ENCODE data around the gene PACSIN3. TPM values are rescaled to one million over a fixed set of nuclear protein-coding genes. Genes with fewer than 3 reads are reported as not detected.

PACSIN3 gene
- total RNA-seq, 2 donors from 2014 or later = 4.6 to 10.2 TPM

DNA sequence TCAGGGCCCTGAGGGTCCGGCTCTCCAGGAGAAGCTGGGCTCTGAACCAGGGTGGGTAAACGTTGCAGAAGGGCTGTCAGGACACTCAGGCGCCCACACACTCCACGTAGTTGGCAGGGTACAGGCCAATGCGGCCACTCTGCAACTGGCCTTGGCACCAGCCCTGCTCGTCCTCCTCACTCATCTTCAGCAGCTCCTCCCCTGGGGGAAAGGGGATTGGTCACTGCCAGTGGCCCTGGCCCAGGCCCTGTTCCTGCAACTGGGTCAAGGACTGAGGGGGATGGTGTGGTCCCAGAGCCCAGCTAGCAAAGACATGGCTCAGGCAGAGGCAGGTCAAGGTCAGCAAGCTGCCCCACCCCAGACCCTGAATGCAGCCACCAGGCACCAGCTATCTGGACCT is 8.4 kb downstream of the PACSIN3 start:
- H3K9me3 Mint-ChIP-seq = no peaks in the 10 kb centered on the region
- peaks cover 30% of the 10 kb centered on the region for H3K4me1 Mint-ChIP-seq (ENCODE audit: low read depth)

DNA sequence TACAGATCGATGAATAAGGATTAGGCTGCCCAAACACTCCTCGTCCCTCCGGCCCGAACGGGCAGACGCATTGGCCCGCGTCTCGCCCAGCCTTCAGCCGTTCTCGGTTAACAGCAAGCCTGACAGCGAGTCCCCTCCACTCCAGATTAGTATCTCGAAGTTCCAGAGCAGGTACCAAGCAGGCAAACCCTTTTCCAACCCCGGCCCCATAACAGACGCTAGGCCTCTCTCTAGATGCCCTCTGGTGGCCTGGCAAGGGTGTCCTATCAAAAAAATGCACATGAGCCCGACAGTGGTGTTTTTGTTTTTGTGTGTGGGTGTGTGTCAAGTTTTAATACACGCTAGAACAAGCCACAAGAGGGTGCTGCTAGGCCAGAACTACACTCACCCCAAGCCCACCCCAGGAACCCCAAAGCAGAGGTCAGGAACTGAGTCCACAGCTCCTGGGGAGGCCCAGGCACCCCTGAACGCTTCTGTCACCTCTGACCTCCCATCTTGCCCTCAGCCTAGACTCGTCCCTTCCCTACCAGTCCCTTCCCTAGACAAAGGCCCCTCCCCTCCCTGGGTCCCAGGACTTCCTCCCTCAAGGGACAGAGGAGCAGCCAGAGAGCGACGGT is 8.9 kb downstream of the PACSIN3 start:
- H3K4me3 Mint-ChIP-seq = peak overlapping the region; percentile 97
- no peaks in the 10 kb centered on the region for H3K9me3 Mint-ChIP-seq
- peak overlapping the region; percentile 98 for H3K27ac Mint-ChIP-seq
- no peaks in the 10 kb centered on the region for H3K27me3 Mint-ChIP-seq (ENCODE audit: low read depth)
- peaks cover 34% of the 10 kb centered on the region for H3K4me1 Mint-ChIP-seq (ENCODE audit: low read depth)
- DNase-seq (peak; percentile 76 to 82), ATAC-seq (replicated peaks in 1 of 2) (peak; percentile 68 to 70)
- peaks cover 2 to 3% of the 10 kb centered on the region in 2 donors for H3K36me3 Mint-ChIP-seq (ENCODE audit: insufficient read depth in 2 of 2)

More for the DNA sequence above, 8.4 kb downstream of the PACSIN3 start:
- DNase-seq (no peak), ATAC-seq (replicated peaks in 1 of 2) (no peak)
- Mint-ChIP-seq H3K27ac (peak overlapping the region; percentile 98), H3K4me3 (peak overlapping the region; percentile 97), H3K36me3 (ENCODE audit: insufficient read depth in 2 of 2) (peaks cover 2 to 3% of the 10 kb centered on the region in 2 donors), H3K27me3 (ENCODE audit: low read depth) (no peaks in the 10 kb centered on the region)

DNA sequence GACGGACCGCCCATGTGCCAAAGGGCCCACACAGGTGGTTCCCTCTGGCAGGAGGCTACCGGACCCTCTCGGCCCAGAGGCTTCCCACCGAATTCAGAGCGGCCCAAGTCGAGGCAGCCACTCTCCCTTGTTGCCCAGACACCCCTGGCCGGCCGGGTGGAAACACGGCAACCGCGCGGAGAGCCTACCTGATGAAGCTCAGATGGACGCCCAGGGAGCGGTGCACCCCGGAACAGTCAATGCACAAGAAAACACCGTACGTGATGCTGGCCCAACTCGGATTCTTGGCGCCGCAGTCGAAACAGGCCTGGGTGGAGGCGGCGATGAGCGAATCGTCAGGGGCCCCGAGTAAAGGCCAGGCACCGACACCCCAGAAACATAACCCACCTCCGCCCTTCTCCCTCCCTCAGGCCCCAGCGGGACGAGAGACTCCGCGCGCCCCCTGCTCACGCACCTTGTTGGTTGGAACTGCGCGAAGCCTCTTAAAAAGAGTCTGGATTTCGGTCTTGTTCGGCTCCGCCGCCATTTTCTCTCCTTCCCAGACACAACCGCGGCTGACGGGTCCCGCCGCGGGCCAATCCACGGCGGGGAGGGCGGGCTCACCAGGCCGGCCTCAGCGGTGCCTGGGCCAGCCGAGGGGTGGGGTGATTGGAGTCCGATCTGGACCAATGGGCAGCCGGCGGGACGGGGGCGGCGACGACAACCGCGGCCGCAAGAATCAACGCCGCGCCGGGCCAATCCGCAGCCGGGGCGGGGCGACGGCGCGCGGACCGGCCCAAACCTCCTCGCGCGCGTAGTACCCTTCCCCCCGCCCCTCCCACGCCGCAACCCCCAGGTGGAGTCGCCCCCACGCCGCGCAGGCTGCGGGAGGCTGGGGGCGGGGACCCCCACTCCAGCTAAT is 9.7 kb downstream of the PACSIN3 start, which contains the start of gene ARFGAP2:
Gene ARFGAP2, minus strand, starts transcription at position 552 of the 901 bp plus-strand sequence. Its CDS starts 26 bp downstream, at position 526.
- H3K36me3 Mint-ChIP-seq (ENCODE audit: insufficient read depth in 2 of 2) = peaks cover 2 to 3% of the 10 kb centered on the region in 2 donors
- ATAC-seq (replicated peaks in 1 of 2) (peak; percentile 94), DNase-seq (peak; percentile 97 to 98)
- H3K27ac Mint-ChIP-seq = peak within 1 kb of the TSS; percentile 98
- no peaks in the 10 kb centered on the region for H3K27me3 Mint-ChIP-seq (ENCODE audit: low read depth)
- peak within 1 kb of the TSS; percentile 97 for H3K4me3 Mint-ChIP-seq
- no peaks in the 10 kb centered on the region for H3K9me3 Mint-ChIP-seq
- H3K4me1 Mint-ChIP-seq (ENCODE audit: low read depth) = peaks cover 41% of the 10 kb centered on the region

DNA sequence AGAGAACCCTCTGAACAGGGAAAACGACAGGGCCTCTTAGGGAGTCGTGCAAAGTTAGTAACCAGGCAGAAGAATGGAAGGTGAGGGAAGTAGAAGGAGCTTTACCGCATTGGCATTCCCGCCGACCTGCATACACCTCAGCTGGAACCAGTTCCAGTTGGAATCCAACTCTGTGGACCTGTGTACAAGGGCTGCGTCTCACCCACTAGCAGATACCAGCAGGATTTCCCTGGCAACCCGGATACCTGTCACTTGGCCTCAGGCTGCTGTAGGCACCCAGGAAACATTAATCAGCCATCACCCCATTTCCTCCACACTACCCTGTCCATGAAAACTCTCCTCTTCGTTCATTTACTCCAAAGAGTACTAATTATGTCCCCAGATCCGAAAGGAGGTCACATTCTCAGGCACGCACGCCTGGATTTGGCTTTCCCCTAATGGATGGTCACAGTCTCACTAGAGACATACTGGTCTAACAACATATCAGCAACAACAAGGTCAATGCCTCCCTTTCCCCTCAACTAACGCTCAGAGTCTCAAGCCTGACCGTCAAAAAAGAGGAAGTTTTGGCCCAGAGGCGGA is 10.4 kb downstream of the PACSIN3 start:
- DNase-seq (no peak), ATAC-seq (replicated peaks in 1 of 2) (no peak)
- no peaks in the 10 kb centered on the region for H3K9me3 Mint-ChIP-seq
- no peaks in the 10 kb centered on the region for H3K27me3 Mint-ChIP-seq (ENCODE audit: low read depth)
- peaks cover 2 to 3% of the 10 kb centered on the region in 2 donors for H3K36me3 Mint-ChIP-seq (ENCODE audit: insufficient read depth in 2 of 2)
- peaks cover 45% of the 10 kb centered on the region for H3K4me1 Mint-ChIP-seq (ENCODE audit: low read depth)
- peak overlapping the region; percentile 97 for H3K4me3 Mint-ChIP-seq
- peak overlapping the region; percentile 88 for H3K27ac Mint-ChIP-seq

DNA sequence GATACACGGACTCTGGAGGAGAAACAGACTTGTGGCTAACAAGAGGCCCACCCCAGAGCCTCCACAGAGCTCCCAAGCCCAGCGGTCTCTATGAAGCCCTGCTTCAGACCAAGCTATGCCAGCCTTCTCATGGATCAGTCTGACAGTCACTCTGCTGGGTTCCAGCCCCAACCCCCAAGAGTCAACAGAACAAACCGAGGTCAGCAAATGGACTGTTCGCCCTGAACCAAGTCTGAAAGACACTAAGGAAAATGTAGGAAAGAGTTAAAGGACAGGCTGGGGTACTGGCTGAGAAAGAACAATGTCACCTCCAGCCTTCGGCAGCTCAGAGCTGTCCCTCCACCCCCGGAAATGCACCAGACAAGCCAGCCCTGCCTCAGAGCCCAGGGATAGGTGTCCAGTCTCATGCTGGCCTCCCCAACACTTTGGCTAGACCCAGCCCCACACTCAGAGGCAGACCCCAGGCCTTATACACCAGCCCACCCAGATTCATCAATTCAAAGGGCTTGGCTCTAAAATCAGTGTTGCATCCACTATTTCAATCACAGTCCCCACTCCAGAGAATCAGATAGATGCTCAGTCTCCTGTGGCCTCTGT is 13.4 kb downstream of the PACSIN3 start:
- H3K4me3 Mint-ChIP-seq = no peak overlapping the region
- ATAC-seq (replicated peaks in 1 of 2) = no peak
- no peaks in the 10 kb centered on the region for H3K9me3 Mint-ChIP-seq
- H3K27ac Mint-ChIP-seq = peak overlapping the region; percentile 40
- H3K27me3 Mint-ChIP-seq (ENCODE audit: low read depth) = no peaks in the 10 kb centered on the region
- peaks cover 38% of the 10 kb centered on the region for H3K4me1 Mint-ChIP-seq (ENCODE audit: low read depth)
- DNase-seq = no peak
- H3K36me3 Mint-ChIP-seq (ENCODE audit: insufficient read depth in 2 of 2) = peaks cover 2 to 3% of the 10 kb centered on the region in 2 donors

DNA sequence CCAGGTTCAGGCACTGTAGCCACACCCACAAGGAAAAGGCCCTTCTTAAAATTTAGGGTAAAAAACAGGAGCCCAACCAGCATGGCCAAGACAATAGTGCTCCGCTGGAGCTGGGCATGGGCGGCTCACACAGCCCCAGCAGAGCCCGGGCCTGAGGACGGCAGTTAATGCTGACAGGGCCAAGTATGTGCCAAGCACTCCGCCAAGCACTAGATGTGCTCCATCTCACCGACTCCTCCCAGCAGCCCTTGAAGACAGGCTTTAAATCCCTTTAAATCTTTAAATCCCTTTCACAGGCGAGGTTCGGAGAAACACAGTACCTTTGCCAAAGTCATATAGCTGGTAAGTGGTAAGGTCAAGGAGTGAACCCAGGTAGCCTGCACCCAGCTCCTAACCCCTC is 14.4 kb downstream of the PACSIN3 start:
- H3K4me1 Mint-ChIP-seq (ENCODE audit: low read depth) = peaks cover 30% of the 10 kb centered on the region

DNA sequence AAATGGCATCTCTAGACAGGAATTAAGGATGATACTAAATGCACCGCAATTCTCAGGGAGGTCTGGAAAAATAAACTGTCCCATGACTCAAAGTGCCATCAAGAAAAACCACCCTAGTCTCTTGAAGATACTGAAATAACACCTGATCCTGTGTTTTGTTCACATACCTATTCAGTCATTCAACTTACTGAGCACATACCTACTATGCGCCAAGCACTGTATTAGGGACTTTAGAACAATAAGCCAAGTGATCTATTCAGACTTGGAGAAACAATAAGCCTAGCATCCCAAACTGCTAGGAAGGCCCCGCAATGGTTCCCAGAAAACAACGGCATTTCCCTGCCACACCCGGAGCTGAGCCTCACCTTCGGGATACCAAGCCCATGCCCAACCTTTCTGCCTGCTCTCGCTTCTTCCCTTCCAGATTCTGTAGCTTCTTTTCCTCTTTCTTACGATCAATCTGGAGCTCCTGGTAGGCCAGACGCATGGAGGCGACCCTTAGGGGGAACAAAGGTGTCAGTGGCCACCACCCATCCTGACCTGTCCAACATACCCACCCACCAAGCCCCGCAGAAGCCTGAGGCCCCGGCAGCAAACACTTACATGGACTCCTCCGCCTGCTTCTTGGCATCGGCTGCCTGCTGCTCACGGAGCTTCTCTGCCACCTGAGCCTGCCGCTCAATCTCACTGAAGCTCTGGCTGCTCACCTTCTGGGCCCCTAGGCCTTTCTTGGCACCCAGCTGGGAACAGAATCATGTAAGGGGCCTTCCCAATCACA is 15.0 kb downstream of the PACSIN3 start:
- H3K9me3 Mint-ChIP-seq = no peaks in the 10 kb centered on the region
- no peak overlapping the region for H3K4me3 Mint-ChIP-seq
- peaks cover 2 to 3% of the 10 kb centered on the region in 2 donors for H3K36me3 Mint-ChIP-seq (ENCODE audit: insufficient read depth in 2 of 2)
- H3K4me1 Mint-ChIP-seq (ENCODE audit: low read depth) = peaks cover 30% of the 10 kb centered on the region
- no peaks in the 10 kb centered on the region for H3K27me3 Mint-ChIP-seq (ENCODE audit: low read depth)
- DNase-seq = no peak
- peak overlapping the region; percentile 69 for H3K27ac Mint-ChIP-seq
- no peak for ATAC-seq (replicated peaks in 1 of 2)

More for the DNA sequence above, 14.4 kb downstream of the PACSIN3 start:
- H3K36me3 Mint-ChIP-seq (ENCODE audit: insufficient read depth in 2 of 2) = peaks cover 2 to 3% of the 10 kb centered on the region in 2 donors
- H3K27ac Mint-ChIP-seq = peak overlapping the region; percentile 69
- no peak for ATAC-seq (replicated peaks in 1 of 2)
- no peaks in the 10 kb centered on the region for H3K27me3 Mint-ChIP-seq (ENCODE audit: low read depth)
- no peak overlapping the region for H3K4me3 Mint-ChIP-seq
- DNase-seq = no peak
- H3K9me3 Mint-ChIP-seq = no peaks in the 10 kb centered on the region

DNA sequence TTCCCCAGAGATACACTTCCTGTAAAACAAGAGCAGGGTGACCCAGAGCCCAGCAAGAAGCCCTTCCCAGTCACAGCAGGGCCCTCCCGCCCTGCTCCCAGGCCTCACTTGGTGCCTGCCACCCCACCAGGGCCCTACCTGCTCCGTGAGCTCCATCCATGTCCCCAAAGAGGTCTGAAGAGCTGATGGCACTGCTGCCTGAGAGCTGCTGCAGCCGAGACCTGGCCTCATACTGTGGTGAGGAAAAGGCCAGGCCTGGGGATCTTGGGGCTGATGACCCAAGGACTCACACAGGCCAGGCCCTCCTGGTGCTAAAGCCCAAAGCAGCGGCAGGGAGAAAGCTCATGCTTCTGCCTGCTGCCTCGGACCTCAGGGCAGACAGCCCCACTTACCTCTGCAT is 19.9 kb downstream of the PACSIN3 start:
- H3K27me3 Mint-ChIP-seq (ENCODE audit: low read depth) = no peaks in the 10 kb centered on the region
- H3K27ac Mint-ChIP-seq = no peak overlapping the region
- peaks cover 4% of the 10 kb centered on the region in 2 donors for H3K36me3 Mint-ChIP-seq (ENCODE audit: insufficient read depth in 2 of 2)
- H3K9me3 Mint-ChIP-seq = no peaks in the 10 kb centered on the region
- H3K4me3 Mint-ChIP-seq = no peak overlapping the region
- DNase-seq (no peak), ATAC-seq (replicated peaks in 1 of 2) (no peak)
- peaks cover 2% of the 10 kb centered on the region for H3K4me1 Mint-ChIP-seq (ENCODE audit: low read depth)

DNA sequence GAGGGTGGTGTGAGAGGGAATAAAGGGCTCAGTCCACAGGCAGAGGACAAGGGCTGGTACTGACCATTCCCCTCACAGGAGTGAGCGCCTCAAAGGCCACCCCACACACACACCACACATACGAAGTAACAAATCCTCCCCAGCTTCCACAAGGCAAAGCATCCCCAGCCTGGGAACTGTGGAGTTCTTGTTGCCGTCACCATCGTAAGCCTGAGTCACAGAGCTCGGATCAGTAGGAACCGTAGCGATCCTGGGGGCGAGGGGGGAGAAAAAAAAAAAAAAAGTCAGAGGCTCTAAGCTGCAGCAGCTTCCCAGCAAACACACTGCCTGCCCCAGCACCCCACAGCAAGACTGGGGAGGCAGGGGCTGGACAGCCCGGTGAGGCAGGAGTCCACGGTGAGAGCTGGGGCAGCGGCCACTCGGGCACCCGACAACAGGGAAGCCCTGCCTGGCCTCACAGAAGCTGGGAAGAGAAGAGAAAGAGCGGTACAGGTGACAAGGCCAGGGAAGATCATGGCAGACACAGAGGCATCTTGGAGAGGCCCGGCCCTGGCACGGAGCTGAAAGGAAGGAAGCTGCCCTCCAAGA is 20.9 kb downstream of the PACSIN3 start:
- Mint-ChIP-seq H3K4me1 (ENCODE audit: low read depth) (no peaks in the 10 kb centered on the region), H3K27ac (no peak overlapping the region), H3K27me3 (ENCODE audit: low read depth) (no peaks in the 10 kb centered on the region), H3K4me3 (no peak overlapping the region), H3K36me3 (ENCODE audit: insufficient read depth in 2 of 2) (peaks cover 4% of the 10 kb centered on the region in 2 donors), H3K9me3 (no peaks in the 10 kb centered on the region)
- DNase-seq = no peak
- no peak for ATAC-seq (replicated peaks in 1 of 2)

DNA sequence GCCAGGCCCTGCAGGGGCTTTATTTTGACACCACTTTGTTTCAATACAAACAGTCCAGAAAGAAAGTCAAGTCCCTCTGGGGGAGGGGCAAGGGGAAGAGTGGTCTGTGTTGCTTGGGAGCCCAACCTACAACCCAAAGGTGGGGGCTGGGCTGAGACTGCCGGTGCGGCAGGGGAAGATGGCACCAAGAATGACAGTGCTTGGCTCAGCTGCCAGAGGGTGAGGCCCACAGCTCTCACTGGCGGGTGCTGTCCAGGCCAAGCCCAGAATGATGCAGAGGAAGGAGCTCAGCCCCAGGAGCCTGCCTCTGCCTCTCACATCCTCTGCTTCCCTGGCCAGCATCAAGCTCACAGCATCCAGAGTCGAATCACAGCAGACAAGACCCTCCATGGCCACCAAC is 21.9 kb downstream of the PACSIN3 start:
- H3K27me3 Mint-ChIP-seq (ENCODE audit: low read depth) = no peaks in the 10 kb centered on the region
- no peak for ATAC-seq (replicated peaks in 1 of 2)
- H3K9me3 Mint-ChIP-seq = no peaks in the 10 kb centered on the region
- no peak overlapping the region for H3K4me3 Mint-ChIP-seq
- H3K36me3 Mint-ChIP-seq (ENCODE audit: insufficient read depth in 2 of 2) = peaks cover 4 to 6% of the 10 kb centered on the region in 2 donors
- H3K4me1 Mint-ChIP-seq (ENCODE audit: low read depth) = no peaks in the 10 kb centered on the region
- DNase-seq = no peak
- H3K27ac Mint-ChIP-seq = no peak overlapping the region

DNA sequence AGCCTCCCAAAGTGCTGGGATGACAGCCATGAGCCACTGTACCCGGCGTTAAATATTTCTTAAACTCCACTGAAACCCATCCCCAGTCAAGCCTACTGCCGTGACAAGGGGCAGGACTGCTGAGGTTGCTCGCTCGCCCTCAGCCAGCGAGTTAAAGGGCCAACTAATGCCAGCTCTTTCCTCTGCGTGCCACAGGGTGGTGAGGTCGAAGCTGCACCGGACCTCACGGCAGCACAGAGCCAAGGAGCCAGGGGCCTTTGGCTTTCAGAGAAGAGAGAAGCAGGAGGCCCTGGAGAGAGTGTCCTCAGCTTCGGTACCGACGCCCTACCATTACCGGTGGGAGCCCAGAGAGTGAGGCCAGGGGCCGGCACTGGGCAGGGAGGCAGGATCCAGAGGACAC is 22.3 kb downstream of the PACSIN3 start:
- H3K27ac Mint-ChIP-seq = no peak overlapping the region
- no peaks in the 10 kb centered on the region for H3K27me3 Mint-ChIP-seq (ENCODE audit: low read depth)
- H3K9me3 Mint-ChIP-seq = no peaks in the 10 kb centered on the region
- ATAC-seq (replicated peaks in 1 of 2) (no peak), DNase-seq (no peak)
- peaks cover 4 to 6% of the 10 kb centered on the region in 2 donors for H3K36me3 Mint-ChIP-seq (ENCODE audit: insufficient read depth in 2 of 2)
- H3K4me1 Mint-ChIP-seq (ENCODE audit: low read depth) = no peaks in the 10 kb centered on the region
- H3K4me3 Mint-ChIP-seq = no peak overlapping the region

DNA sequence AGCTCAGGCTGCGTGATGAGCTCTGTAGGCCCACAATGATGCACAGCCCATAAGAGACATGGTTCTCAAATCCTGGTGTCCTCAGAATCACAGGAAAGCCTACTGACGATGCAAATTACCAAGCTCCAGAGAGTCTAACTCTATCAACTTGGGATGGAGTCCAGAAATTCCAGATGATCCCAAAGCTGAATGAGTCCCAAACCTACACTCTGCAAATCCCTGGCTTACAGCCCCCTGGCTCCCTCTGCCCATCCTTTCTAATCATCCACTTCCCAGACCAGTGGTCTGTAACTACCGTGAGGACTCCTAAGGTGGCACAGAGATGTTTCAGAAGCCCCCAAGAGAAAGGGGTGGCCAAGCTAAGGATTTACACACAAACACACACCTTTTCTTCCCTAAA is 23.0 kb downstream of the PACSIN3 start:
- H3K9me3 Mint-ChIP-seq = no peaks in the 10 kb centered on the region
- peaks cover 4 to 6% of the 10 kb centered on the region in 2 donors for H3K36me3 Mint-ChIP-seq (ENCODE audit: insufficient read depth in 2 of 2)
- H3K27ac Mint-ChIP-seq = no peak overlapping the region

More for the DNA sequence above, 23.0 kb downstream of the PACSIN3 start:
- H3K4me1 Mint-ChIP-seq (ENCODE audit: low read depth) = no peaks in the 10 kb centered on the region
- no peak for ATAC-seq (replicated peaks in 1 of 2)
- H3K4me3 Mint-ChIP-seq = no peak overlapping the region
- no peaks in the 10 kb centered on the region for H3K27me3 Mint-ChIP-seq (ENCODE audit: low read depth)
- DNase-seq = no peak

Measured in activated T-cell treated with anti-CD3 and anti-CD28 coated beads, Interleukin-2, amount 50 U/mL, for 72 hours (primary cell).